GM12878 (cell line): ENCODE measurements around the gene KLLN. TPM values are rescaled to one million over a fixed set of nuclear protein-coding genes. Genes with fewer than 3 reads are reported as not detected.
A peak's percentile ranks its signal among the peaks of the same experiment; 100 is the strongest.

Experiments
- ATAC-seq: fragments of 200-7000 bp; cut with Tn5 transposase; 3 replicates; pipeline ENCODE4 v1.9.1; 2020; ENCODE audit warnings: mild to moderate bottlenecking, moderate library complexity
- BruUV-seq: library from RNA; stranded (reverse); fragments of 400-500 nt; replicated peaks from 2 replicates; lab custom pipeline; 2021; lab: Mats Ljungman, UMichigan
- CTCF ChIA-PET: fragments of 300-600 bp; sonication (Branson Sonifier 250); formaldehyde crosslinking; extraction: SDS; loops from one replicate; lab custom pipeline; 2021; ENCODE audit warnings: inconsistent platforms; lab: Yijun Ruan, JAX
- POLR2A ChIA-PET: fragments of 350-600 bp; formaldehyde crosslinking; extraction: SDS; loops from one replicate; lab custom pipeline; 2021; ENCODE audit warnings: inconsistent platforms; lab: Charles Lee
- RAD21 ChIA-PET: fragments of 300-600 bp; sonication (Branson Sonifier 250); formaldehyde crosslinking; loops from one replicate; lab custom pipeline; 2023; ENCODE audit warnings: antibody characterized with exemption; ENCODE audit not compliant: unreplicated experiment; lab: Charles Lee
- SMC1A ChIA-PET: fragments of 300-600 bp; sonication (Branson Sonifier 250); formaldehyde crosslinking; loops from one replicate; lab custom pipeline; 2023; ENCODE audit not compliant: unreplicated experiment, uncharacterized antibody; lab: Charles Lee
- DNase-seq: peaks from one replicate; pipeline ENCODE4 v3.0.0-alpha.2; 2011; ENCODE audit warnings: low read depth, low spot score
- FAIRE-seq: peaks from 3 replicates; lab custom pipeline; 2011; peaks lifted over from hg19 to GRCh38; lab: Jason Lieb, UNC
- H2AFZ ChIP-seq: 2 replicates; pipeline ENCODE4 v1.6.0; 2011; ENCODE audit warnings: low read depth, low read length, control low read depth; ENCODE audit not compliant: control insufficient read depth
- H3K27ac ChIP-seq: 2 replicates; pipeline ENCODE4 v1.5.1; 2011; ENCODE audit warnings: control low read depth; ENCODE audit not compliant: control insufficient read depth, insufficient read depth
- H3K27me3 ChIP-seq, 2 experiments: replicated peaks in 1 of 2; 2 replicates each; pipeline versions ENCODE4 v1.6.0 to v1.6.1; 2011; ENCODE audit warnings: low read length in 1 of 2; ENCODE audit not compliant: control insufficient read depth in 2 of 2, insufficient read depth in 2 of 2
- H3K36me3 ChIP-seq, 2 experiments: 2 replicates each; pipeline ENCODE4 v1.5.1; 2011; ENCODE audit warnings: low read length in 1 of 2; ENCODE audit not compliant: control insufficient read depth in 2 of 2, insufficient read depth in 2 of 2
- H3K4me1 ChIP-seq: 2 replicates; pipeline ENCODE4 v1.6.1; 2011; ENCODE audit warnings: mild to moderate bottlenecking, low read length, moderate library complexity, mixed read lengths; ENCODE audit not compliant: control insufficient read depth, insufficient read depth
- H3K4me2 ChIP-seq: 2 replicates; pipeline ENCODE4 v1.6.0; 2011; ENCODE audit warnings: control low read depth; ENCODE audit not compliant: control insufficient read depth, insufficient read depth
- H3K4me3 ChIP-seq: fragments of 200-600 bp; sonication (generic); 2 replicates; pipeline ENCODE4 v1.5.1; 2016
- H3K79me2 ChIP-seq: 2 replicates; pipeline ENCODE4 v1.6.0; 2011; ENCODE audit warnings: low read length; ENCODE audit not compliant: control insufficient read depth, insufficient read depth
- H3K9ac ChIP-seq: 2 replicates; pipeline ENCODE4 v1.8.0; 2011; ENCODE audit warnings: low read length, control low read depth, mixed read lengths; ENCODE audit not compliant: control insufficient read depth, insufficient read depth
- H3K9me3 ChIP-seq: replicated peaks from 3 replicates; pipeline ENCODE4 v1.5.1; 2011; ENCODE audit warnings: mild to moderate bottlenecking, low read length; ENCODE audit not compliant: control insufficient read depth, insufficient read depth
- H4K20me1 ChIP-seq: 2 replicates; pipeline ENCODE4 v1.6.0; 2011; ENCODE audit not compliant: control insufficient read depth, insufficient read depth
- CHD2 ChIP-seq: IDR thresholded peaks from 2 replicates; pipeline ENCODE4 v1.6.1; 2011; ENCODE audit warnings: low read depth, low read length, improper control_type of control experiment, borderline replicate concordance
- HCFC1 ChIP-seq: fragments of 150-350 bp; IDR thresholded peaks from 2 replicates; pipeline ENCODE4 v1.6.1; 2014; ENCODE audit warnings: low read length
- HDAC2 ChIP-seq: fragments of 200-600 bp; sonication (generic); IDR thresholded peaks from 2 replicates; pipeline ENCODE4 v1.6.1; 2017
- LARP7 ChIP-seq: fragments of 450-650 bp; IDR thresholded peaks from 2 replicates; pipeline ENCODE4 v1.6.1; 2017; ENCODE audit warnings: mild to moderate bottlenecking
- POLR2AphosphoS2 ChIP-seq: IDR thresholded peaks from 2 replicates; pipeline ENCODE4 v1.6.1; 2011; ENCODE audit warnings: low read depth, mild to moderate bottlenecking, low read length, improper control_type of control experiment, moderate library complexity
- RFX5 ChIP-seq: IDR thresholded peaks from 2 replicates; pipeline ENCODE4 v1.6.1; 2011; ENCODE audit warnings: low read depth, low read length, improper control_type of control experiment
- SP1 ChIP-seq: IDR thresholded peaks from one replicate; pipeline ENCODE4 v1.6.1; 2011; ENCODE audit warnings: low read depth, low read length
- TBL1XR1 ChIP-seq: IDR thresholded peaks from 2 replicates; pipeline ENCODE4 v1.6.1; 2012; ENCODE audit warnings: low read depth, low read length, improper control_type of control experiment
- WGBS: methylation state at CpG from one replicate; pipeline ENCODE4 v1.1.6; 2016; ENCODE audit warnings: low lambda C conversion rate; ENCODE audit not compliant: insufficient replicate concordance, insufficient coverage; ENCODE audit errors: missing lambda C conversion rate; 5-methylcytosine and 5-hydroxymethylcytosine counted together
- in situ Hi-C: fragments of 300-500 bp; cut with MboI; formaldehyde crosslinking; loops from 9 replicates; pipeline ENCODE4 v1.14.3; 2018; ENCODE audit warnings: mixed read lengths
- intact Hi-C: fragments of 100-400 bp; cut with micrococcal nuclease; formaldehyde crosslinking; loops from one replicate; pipeline ENCODE4 v1.14.2; 2022; ENCODE audit not compliant: unreplicated experiment
- polyA plus RNA-seq, 11 experiments: library from polyadenylated mRNA; depleted of rRNA in 4 of 11; unstranded in 6 of 11; stranded (reverse) in 5 of 11; fragments of >200 nt; fragmentation: Nextera tagmentation in 4 of 11; fragmentation: Illumina TruSeq in 1 of 11; extraction: Ambion mirVana in 4 of 11; extraction: Trizol in 1 of 11; gene quantifications; 1 replicate in 1 of 11; 2 replicates in 10 of 11; pipeline versions ENCODE4 v1.2.1 to v1.2.3, GENCODE V29; 2011 to 2016; ENCODE audit warnings: inconsistent platforms in 2 of 11, missing spikeins in 2 of 11, low read depth in 1 of 11
- total RNA-seq, 4 experiments: library from RNA; depleted of rRNA in 3 of 4; stranded (reverse); fragments of >200 nt in 3 of 4; fragmentation: Illumina TruSeq in 1 of 4; extraction: Trizol in 1 of 4; gene quantifications; 2 replicates each; pipeline versions ENCODE4 v1.2.1 to v1.2.3, GENCODE V29; 2013 to 2021
- TF ChIP-seq, protein P1 (sequence below): IDR thresholded peaks from 2 replicates; pipeline ENCODE4 v1.6.1; 2011; ENCODE audit warnings: mild to moderate bottlenecking, low read depth, low read length, moderate library complexity; ENCODE audit not compliant: insufficient replicate concordance

The KLLN gene
- total and polyA plus RNA-seq, 10 of the 15 experiments (the other 5 are each of a cell fraction or from before 2014, with no cell fraction given) = 0.87 to 2.2 (median 1.7) TPM

DNA sequence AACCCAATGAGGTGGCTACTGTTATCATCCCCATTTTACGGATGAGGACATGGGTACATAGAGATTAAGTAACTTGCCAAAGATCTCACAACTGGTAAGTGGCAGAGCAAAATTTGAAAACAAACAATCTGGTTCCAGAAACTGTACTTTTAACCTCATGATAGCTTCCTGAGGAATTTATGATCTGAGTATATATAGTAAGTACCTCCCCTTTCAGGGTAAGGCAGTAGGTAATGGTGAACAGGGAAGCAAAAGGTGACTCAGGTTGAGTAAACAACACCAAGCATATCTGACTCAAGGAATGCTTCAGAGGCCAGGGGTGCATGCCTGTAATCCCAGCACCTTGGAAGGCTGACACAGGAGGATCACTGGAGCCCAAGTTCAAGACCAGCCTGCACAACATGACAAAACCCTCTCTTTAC, 21.1 kb downstream of the KLLN start:
- no peak overlapping the region for H3K4me2 ChIP-seq
- H3K27me3 ChIP-seq = no peaks in the 10 kb centered on the region
- no peak overlapping the region for H3K4me3 ChIP-seq
- ATAC-seq (no peak), DNase-seq (no peak), FAIRE-seq (no peak)
- no peak overlapping the region; the same call in 1 of the 2 replicates for H2AFZ ChIP-seq
- peak overlapping the region; percentile 14 for H3K27ac ChIP-seq
- in situ Hi-C loops = no loop called here
- H3K9ac ChIP-seq = no peak overlapping the region
- intact Hi-C loops = no loop called here
- POLR2A ChIA-PET = interaction anchor here (0.7 kb wide), 1 partner anchor 213 kb away, joined by 4 read pairs; no protein-coding TSS in a partner anchor
- no TSS peak for BruUV-seq
- H3K79me2 ChIP-seq = no peaks in the 10 kb centered on the region
- H3K36me3 ChIP-seq = no peaks in the 10 kb centered on the region
- no peak for TF ChIP-seq POLR2AphosphoS2
- TF ChIP-seq HDAC2 = no peak
- TF ChIP-seq RFX5 = no peak
- TF ChIP-seq, protein P1, sequence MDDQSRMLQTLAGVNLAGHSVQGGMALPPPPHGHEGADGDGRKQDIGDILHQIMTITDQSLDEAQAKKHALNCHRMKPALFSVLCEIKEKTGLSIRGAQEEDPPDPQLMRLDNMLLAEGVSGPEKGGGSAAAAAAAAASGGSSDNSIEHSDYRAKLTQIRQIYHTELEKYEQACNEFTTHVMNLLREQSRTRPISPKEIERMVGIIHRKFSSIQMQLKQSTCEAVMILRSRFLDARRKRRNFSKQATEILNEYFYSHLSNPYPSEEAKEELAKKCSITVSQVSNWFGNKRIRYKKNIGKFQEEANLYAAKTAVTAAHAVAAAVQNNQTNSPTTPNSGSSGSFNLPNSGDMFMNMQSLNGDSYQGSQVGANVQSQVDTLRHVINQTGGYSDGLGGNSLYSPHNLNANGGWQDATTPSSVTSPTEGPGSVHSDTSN = no peak
- no peak for TF ChIP-seq CHD2
- TF ChIP-seq LARP7 = no peak
- TF ChIP-seq HCFC1 = no peak
- no peak for TF ChIP-seq SP1
- TF ChIP-seq TBL1XR1 = no peak
- WGBS = 92% methylated on average over 1 of the region's 1 CpG
- no peaks in the 10 kb centered on the region for H4K20me1 ChIP-seq
- no peaks in the 10 kb centered on the region; the same call in 2 of the 3 replicates for H3K9me3 ChIP-seq
- RAD21 ChIA-PET = interaction anchor here (1.1 kb wide), 1 partner anchor 545 kb away, joined by 3 read pairs; no protein-coding TSS in a partner anchor
- SMC1A ChIA-PET = interaction anchor here (1.5 to 1.7 kb wide), 2 partner anchors 13 to 23 kb away, joined by 6 read pairs; no protein-coding TSS in a partner anchor
- CTCF ChIA-PET = interaction anchor here (0.9 to 1.6 kb wide), 3 partner anchors 10 to 17 kb away, joined by 3 to 5 read pairs (median 4); no protein-coding TSS in a partner anchor
- peaks cover 7% of the 10 kb centered on the region for H3K4me1 ChIP-seq
